HepG2 (cell line): ENCODE data around the gene SVIP. TPM values are rescaled to one million over a fixed set of nuclear protein-coding genes. Genes with fewer than 3 reads are reported as not detected.
A peak's percentile ranks its signal among the peaks of the same experiment; 100 is the strongest.

ENCODE experiments used
- AGO1 ChIP-seq: fragments of 200-400 bp; formaldehyde crosslinking; IDR thresholded peaks from 2 replicates; pipeline ENCODE4 v1.6.1; 2017; ENCODE audit warnings: mild to moderate bottlenecking, low read depth, low read length, moderate library complexity; ENCODE audit not compliant: poor library complexity, severe bottlenecking
- FOXO1 ChIP-seq: sonication (generic); formaldehyde crosslinking; IDR thresholded peaks from 2 replicates; pipeline ENCODE4 v1.4.0; 2020; ENCODE audit warnings: missing genetic modification reagents
- FOXP1 ChIP-seq, 2 experiments: fragments of 450-650 bp in 1 of 2; IDR thresholded peaks; 2 replicates each; pipeline ENCODE4 v1.6.1; 2017 to 2018; ENCODE audit warnings: antibody characterized with exemption in 1 of 2
- KAT8 ChIP-seq: IDR thresholded peaks from 2 replicates; pipeline ENCODE4 v1.6.1; 2016; ENCODE audit warnings: missing genetic modification reagents, missing compliant biosample characterization
- KLF15 ChIP-seq: sonication (generic); formaldehyde crosslinking; IDR thresholded peaks from 2 replicates; pipeline ENCODE4 v1.8.1; 2023; ENCODE audit warnings: borderline replicate concordance, mild to moderate bottlenecking, inconsistent platforms, missing genetic modification reagents, mixed read lengths
- MAF1 ChIP-seq: sonication (generic); formaldehyde crosslinking; IDR thresholded peaks from 2 replicates; pipeline ENCODE4 v1.5.0; 2020; ENCODE audit warnings: missing genetic modification reagents, borderline replicate concordance
- NR2F6 ChIP-seq, 2 experiments: IDR thresholded peaks; 2 replicates each; pipeline ENCODE4 v1.6.1; 2016; ENCODE audit warnings: antibody characterized with exemption in 1 of 2, mild to moderate bottlenecking in 1 of 2
- PPARG ChIP-seq: conservative IDR thresholded peaks from 2 replicates; pipeline ENCODE4 v1.6.1; 2016; ENCODE audit warnings: missing biosample characterization, missing genetic modification reagents
- ZFY ChIP-seq: sonication (generic); formaldehyde crosslinking; IDR thresholded peaks from 2 replicates; pipeline ENCODE4 v1.4.0; 2020; ENCODE audit warnings: missing genetic modification reagents
- ZNF230 ChIP-seq: sonication (generic); formaldehyde crosslinking; IDR thresholded peaks from 2 replicates; pipeline ENCODE4 v1.4.0; 2020; ENCODE audit warnings: mild to moderate bottlenecking, missing genetic modification reagents
- ZSCAN21 ChIP-seq: sonication (generic); formaldehyde crosslinking; IDR thresholded peaks from 2 replicates; pipeline ENCODE4 v1.8.0; 2022; ENCODE audit warnings: mild to moderate bottlenecking, missing genetic modification reagents, moderate library complexity, borderline replicate concordance
- polyA plus RNA-seq, 8 experiments: library from polyadenylated mRNA; depleted of rRNA in 3 of 8; stranded (reverse) in 7 of 8; unstranded in 1 of 8; fragments of >200 nt; fragmentation: Illumina TruSeq in 4 of 8; extraction: Trizol in 4 of 8; gene quantifications; 2 replicates each; pipeline versions ENCODE4 v1.2.1 to v1.2.3, GENCODE V29; 2011 to 2016; ENCODE audit warnings: low read depth in 4 of 8, missing spikeins in 1 of 8, mixed read lengths in 1 of 8; ENCODE audit not compliant: insufficient read depth in 1 of 8
- total RNA-seq, 5 experiments: library from RNA; depleted of rRNA; stranded (reverse); fragments of >200 nt; fragmentation: Illumina TruSeq; extraction: Trizol; gene quantifications; 2 replicates each; pipeline ENCODE4 v1.2.3, GENCODE V29; 2016; ENCODE audit warnings: low read depth in 1 of 5
- TF ChIP-seq, protein P1 (sequence below): sonication (generic); formaldehyde crosslinking; IDR thresholded peaks from 2 replicates; pipeline ENCODE4 v1.4.0; 2020; ENCODE audit warnings: mild to moderate bottlenecking, missing genetic modification reagents, borderline replicate concordance
- TF ChIP-seq, protein P2 (sequence below): sonication (generic); formaldehyde crosslinking; IDR thresholded peaks from 2 replicates; pipeline ENCODE4 v1.4.0; 2020; ENCODE audit warnings: missing genetic modification reagents
- TF ChIP-seq, protein P3 (sequence below): sonication (generic); formaldehyde crosslinking; IDR thresholded peaks from 2 replicates; pipeline ENCODE4 v1.5.1; 2020; ENCODE audit warnings: missing genetic modification reagents, mild to moderate bottlenecking, borderline replicate concordance
- TF ChIP-seq, protein P4 (sequence below): sonication (generic); formaldehyde crosslinking; IDR thresholded peaks from 2 replicates; pipeline ENCODE4 v1.4.0; 2020; ENCODE audit warnings: missing genetic modification reagents, borderline replicate concordance

The SVIP gene
- total and polyA plus RNA-seq, 2 of the 13 experiments (the other 11 are each of a cell fraction or from before 2014, with no cell fraction given): 6.3 to 27.2 TPM

DNA sequence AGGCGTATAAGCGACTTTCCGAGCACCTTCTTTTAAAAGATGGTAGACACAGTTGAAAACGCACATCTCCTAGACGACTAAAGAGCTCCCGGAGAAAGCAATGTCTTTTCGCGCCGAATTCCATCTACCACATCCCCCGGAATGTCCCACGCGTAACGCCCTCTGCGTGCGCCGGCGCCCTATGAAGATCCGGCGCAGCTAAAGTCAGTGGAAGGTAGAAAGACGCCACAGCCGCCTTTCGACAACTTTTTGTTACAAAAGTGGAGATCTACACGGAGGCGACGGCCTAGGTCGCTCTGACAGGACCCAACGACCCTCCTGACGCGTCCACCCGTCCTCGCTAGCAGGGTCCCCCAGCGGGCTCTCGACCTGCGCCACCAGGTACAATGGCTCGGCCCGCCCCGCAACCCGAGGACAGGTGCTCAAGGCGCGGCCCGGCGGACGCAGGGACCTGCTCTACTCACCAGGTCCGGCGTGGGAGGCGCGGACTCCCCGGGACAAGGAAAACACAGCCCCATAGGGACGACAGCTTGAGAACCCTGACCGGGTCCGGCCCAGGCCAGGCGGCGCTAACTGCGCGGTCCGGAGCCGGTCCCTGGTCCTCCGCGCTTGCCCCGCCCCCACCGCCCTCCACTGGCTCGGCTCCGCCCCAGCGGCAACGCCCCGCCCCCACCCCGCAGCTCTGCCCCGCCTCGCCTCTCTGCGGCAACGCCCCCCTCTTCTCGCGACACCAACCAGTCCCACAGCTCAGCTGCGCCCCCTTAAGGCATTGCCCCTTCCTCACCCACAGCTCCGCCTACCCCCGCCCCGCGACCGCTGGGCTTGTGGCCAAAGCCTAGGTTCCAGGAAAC is at the start of gene SVIP (continued):
- TF ChIP-seq, protein P1, sequence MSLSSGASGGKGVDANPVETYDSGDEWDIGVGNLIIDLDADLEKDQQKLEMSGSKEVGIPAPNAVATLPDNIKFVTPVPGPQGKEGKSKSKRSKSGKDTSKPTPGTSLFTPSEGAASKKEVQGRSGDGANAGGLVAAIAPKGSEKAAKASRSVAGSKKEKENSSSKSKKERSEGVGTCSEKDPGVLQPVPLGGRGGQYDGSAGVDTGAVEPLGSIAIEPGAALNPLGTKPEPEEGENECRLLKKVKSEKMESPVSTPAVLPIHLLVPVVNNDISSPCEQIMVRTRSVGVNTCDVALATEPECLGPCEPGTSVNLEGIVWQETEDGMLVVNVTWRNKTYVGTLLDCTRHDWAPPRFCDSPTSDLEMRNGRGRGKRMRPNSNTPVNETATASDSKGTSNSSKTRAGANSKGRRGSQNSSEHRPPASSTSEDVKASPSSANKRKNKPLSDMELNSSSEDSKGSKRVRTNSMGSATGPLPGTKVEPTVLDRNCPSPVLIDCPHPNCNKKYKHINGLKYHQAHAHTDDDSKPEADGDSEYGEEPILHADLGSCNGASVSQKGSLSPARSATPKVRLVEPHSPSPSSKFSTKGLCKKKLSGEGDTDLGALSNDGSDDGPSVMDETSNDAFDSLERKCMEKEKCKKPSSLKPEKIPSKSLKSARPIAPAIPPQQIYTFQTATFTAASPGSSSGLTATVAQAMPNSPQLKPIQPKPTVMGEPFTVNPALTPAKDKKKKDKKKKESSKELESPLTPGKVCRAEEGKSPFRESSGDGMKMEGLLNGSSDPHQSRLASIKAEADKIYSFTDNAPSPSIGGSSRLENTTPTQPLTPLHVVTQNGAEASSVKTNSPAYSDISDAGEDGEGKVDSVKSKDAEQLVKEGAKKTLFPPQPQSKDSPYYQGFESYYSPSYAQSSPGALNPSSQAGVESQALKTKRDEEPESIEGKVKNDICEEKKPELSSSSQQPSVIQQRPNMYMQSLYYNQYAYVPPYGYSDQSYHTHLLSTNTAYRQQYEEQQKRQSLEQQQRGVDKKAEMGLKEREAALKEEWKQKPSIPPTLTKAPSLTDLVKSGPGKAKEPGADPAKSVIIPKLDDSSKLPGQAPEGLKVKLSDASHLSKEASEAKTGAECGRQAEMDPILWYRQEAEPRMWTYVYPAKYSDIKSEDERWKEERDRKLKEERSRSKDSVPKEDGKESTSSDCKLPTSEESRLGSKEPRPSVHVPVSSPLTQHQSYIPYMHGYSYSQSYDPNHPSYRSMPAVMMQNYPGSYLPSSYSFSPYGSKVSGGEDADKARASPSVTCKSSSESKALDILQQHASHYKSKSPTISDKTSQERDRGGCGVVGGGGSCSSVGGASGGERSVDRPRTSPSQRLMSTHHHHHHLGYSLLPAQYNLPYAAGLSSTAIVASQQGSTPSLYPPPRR (CRISPR knock-in tag): peak; percentile 13; the same call in 1 of the 2 replicates
- TF ChIP-seq, protein P2, sequence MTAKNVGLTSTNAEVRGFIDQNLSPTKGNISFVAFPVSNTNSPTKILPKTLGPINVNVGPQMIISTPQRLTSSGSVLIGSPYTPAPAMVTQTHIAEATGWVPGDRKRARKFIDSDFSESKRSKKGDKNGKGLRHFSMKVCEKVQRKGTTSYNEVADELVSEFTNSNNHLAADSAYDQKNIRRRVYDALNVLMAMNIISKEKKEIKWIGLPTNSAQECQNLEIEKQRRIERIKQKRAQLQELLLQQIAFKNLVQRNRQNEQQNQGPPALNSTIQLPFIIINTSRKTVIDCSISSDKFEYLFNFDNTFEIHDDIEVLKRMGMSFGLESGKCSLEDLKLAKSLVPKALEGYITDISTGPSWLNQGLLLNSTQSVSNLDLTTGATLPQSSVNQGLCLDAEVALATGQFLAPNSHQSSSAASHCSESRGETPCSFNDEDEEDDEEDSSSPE (CRISPR knock-in tag): peak; percentile 58
- TF ChIP-seq KLF15 (CRISPR knock-in tag) (0 out of 2 replicates have a peak, but pooled peaks have one; percentile 64), MAF1 (peak; percentile 53; the same call in 1 of the 2 replicates), ZNF230 (CRISPR knock-in tag) (0 out of 2 replicates have a peak, but pooled peaks have one; percentile 73), ZSCAN21 (CRISPR knock-in tag) (peak; percentile 68; the same call in 1 of the 2 replicates), KAT8 (CRISPR knock-in tag) (peak; percentile 57), AGO1 (no peak), PPARG (CRISPR knock-in tag) (no peak), FOXO1 (CRISPR knock-in tag) (no peak; the same call in 1 of the 2 replicates), NR2F6 (IDR thresholded peaks at IDR 0.05) (no peak), NR2F6 (CRISPR knock-in tag; IDR thresholded peaks at IDR 0.05) (peak; percentile 57; the same call in 1 of the 2 replicates), FOXP1 (IDR thresholded peaks at IDR 0.05) (no peak), FOXP1 (CRISPR knock-in tag; IDR thresholded peaks at IDR 0.05) (0 out of 2 replicates have a peak, but pooled peaks have one; percentile 23), ZFY (CRISPR knock-in tag) (peak; percentile 86)
- TF ChIP-seq, protein P3, sequence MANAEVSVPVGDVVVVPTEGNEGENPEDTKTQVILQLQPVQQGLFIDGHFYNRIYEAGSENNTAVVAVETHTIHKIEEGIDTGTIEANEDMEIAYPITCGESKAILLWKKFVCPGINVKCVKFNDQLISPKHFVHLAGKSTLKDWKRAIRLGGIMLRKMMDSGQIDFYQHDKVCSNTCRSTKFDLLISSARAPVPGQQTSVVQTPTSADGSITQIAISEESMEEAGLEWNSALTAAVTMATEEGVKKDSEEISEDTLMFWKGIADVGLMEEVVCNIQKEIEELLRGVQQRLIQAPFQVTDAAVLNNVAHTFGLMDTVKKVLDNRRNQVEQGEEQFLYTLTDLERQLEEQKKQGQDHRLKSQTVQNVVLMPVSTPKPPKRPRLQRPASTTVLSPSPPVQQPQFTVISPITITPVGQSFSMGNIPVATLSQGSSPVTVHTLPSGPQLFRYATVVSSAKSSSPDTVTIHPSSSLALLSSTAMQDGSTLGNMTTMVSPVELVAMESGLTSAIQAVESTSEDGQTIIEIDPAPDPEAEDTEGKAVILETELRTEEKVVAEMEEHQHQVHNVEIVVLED: peak; percentile 58
- TF ChIP-seq, protein P4, sequence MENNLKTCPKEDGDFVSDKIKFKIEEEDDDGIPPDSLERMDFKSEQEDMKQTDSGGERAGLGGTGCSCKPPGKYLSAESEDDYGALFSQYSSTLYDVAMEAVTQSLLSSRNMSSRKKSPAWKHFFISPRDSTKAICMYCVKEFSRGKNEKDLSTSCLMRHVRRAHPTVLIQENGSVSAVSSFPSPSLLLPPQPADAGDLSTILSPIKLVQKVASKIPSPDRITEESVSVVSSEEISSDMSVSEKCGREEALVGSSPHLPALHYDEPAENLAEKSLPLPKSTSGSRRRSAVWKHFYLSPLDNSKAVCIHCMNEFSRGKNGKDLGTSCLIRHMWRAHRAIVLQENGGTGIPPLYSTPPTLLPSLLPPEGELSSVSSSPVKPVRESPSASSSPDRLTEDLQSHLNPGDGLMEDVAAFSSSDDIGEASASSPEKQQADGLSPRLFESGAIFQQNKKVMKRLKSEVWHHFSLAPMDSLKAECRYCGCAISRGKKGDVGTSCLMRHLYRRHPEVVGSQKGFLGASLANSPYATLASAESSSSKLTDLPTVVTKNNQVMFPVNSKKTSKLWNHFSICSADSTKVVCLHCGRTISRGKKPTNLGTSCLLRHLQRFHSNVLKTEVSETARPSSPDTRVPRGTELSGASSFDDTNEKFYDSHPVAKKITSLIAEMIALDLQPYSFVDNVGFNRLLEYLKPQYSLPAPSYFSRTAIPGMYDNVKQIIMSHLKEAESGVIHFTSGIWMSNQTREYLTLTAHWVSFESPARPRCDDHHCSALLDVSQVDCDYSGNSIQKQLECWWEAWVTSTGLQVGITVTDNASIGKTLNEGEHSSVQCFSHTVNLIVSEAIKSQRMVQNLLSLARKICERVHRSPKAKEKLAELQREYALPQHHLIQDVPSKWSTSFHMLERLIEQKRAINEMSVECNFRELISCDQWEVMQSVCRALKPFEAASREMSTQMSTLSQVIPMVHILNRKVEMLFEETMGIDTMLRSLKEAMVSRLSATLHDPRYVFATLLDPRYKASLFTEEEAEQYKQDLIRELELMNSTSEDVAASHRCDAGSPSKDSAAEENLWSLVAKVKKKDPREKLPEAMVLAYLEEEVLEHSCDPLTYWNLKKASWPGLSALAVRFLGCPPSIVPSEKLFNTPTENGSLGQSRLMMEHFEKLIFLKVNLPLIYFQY: peak; percentile 95
